GM23338 (cell line): ENCODE data around the gene AACS. TPM values are rescaled to one million over a fixed set of nuclear protein-coding genes. Genes with fewer than 3 reads are reported as not detected.

Source experiments
- ATAC-seq: fragments of 200-7000 bp; cut with Tn5 transposase; 3 replicates; pipeline ENCODE4 v1.9.1; 2020
- DNase-seq: peaks from one replicate; pipeline ENCODE4 v3.0.0-alpha.2; 2015; ENCODE audit warnings: low spot score
- H2AFZ ChIP-seq: fragments of 200-600 bp; sonication (generic); 2 replicates; pipeline ENCODE4 v1.8.0; 2016; ENCODE audit warnings: antibody characterized with exemption, mild to moderate bottlenecking, moderate library complexity
- H3F3A ChIP-seq: fragments of 200-600 bp; sonication (generic); replicated peaks from 2 replicates; pipeline ENCODE4 v1.8.0; 2017; ENCODE audit warnings: antibody characterized with exemption, mixed run types, low read depth
- H3K27ac ChIP-seq: fragments of 200-600 bp; sonication (generic); 2 replicates; pipeline ENCODE4 v1.6.1; 2016; ENCODE audit warnings: low read depth
- H3K27me3 ChIP-seq: fragments of 200-600 bp; sonication (generic); 2 replicates; pipeline ENCODE4 v1.8.0; 2016; ENCODE audit warnings: mild to moderate bottlenecking, mixed run types, moderate library complexity; ENCODE audit not compliant: insufficient read depth
- H3K36me3 ChIP-seq: fragments of 200-600 bp; sonication (generic); 2 replicates; pipeline ENCODE4 v1.8.0; 2016; ENCODE audit warnings: mild to moderate bottlenecking; ENCODE audit not compliant: insufficient read depth
- H3K4me1 ChIP-seq: fragments of 200-600 bp; sonication (generic); 2 replicates; pipeline ENCODE4 v1.8.0; 2016; ENCODE audit warnings: mild to moderate bottlenecking, moderate library complexity; ENCODE audit not compliant: insufficient read depth
- H3K4me2 ChIP-seq: fragments of 200-600 bp; sonication (generic); 2 replicates; pipeline ENCODE4 v1.7.1; 2017; ENCODE audit warnings: mixed run types
- H3K4me3 ChIP-seq: fragments of 200-600 bp; sonication (generic); 2 replicates; pipeline ENCODE4 v1.6.1; 2016; ENCODE audit warnings: mixed run types
- H3K79me2 ChIP-seq: fragments of 200-600 bp; sonication (generic); replicated peaks from 2 replicates; pipeline ENCODE4 v1.8.0; 2017; ENCODE audit warnings: mild to moderate bottlenecking; ENCODE audit not compliant: insufficient read depth
- H3K9me2 ChIP-seq: fragments of 200-600 bp; sonication (generic); 2 replicates; pipeline ENCODE4 v1.8.0; 2017; ENCODE audit not compliant: insufficient read depth
- H4K20me1 ChIP-seq: fragments of 200-600 bp; sonication (generic); replicated peaks from 2 replicates; pipeline ENCODE4 v1.8.0; 2017; ENCODE audit warnings: mild to moderate bottlenecking; ENCODE audit not compliant: insufficient read depth
- H3K27ac Mint-ChIP-seq: 2 replicates; pipeline ENCODE4 v1.8.0; 2020; ENCODE audit warnings: inconsistent platforms, mild to moderate bottlenecking, moderate library complexity, mixed read lengths
- H3K27me3 Mint-ChIP-seq: 3 replicates; pipeline ENCODE4 v1.8.0; 2022; ENCODE audit warnings: low read depth, mild to moderate bottlenecking, moderate library complexity, mixed read lengths, inconsistent platforms; ENCODE audit not compliant: insufficient read depth, poor library complexity
- H3K36me3 Mint-ChIP-seq: 3 replicates; pipeline ENCODE4 v1.8.0; 2021; ENCODE audit warnings: low read depth, mild to moderate bottlenecking, inconsistent platforms, moderate library complexity, mixed read lengths
- H3K4me1 Mint-ChIP-seq: 3 replicates; pipeline ENCODE4 v1.8.0; 2020; ENCODE audit warnings: mild to moderate bottlenecking, inconsistent platforms, mixed read lengths
- H3K4me3 Mint-ChIP-seq: 3 replicates; pipeline ENCODE4 v1.8.0; 2021; ENCODE audit warnings: moderate library complexity, mild to moderate bottlenecking, inconsistent platforms, mixed read lengths
- H3K9me3 Mint-ChIP-seq: 3 replicates; pipeline ENCODE4 v1.8.0; 2020; ENCODE audit warnings: moderate library complexity, mild to moderate bottlenecking, inconsistent platforms, mixed read lengths
- CREB1 ChIP-seq: fragments of 250-450 bp; sonication (Bioruptor Pico); IDR thresholded peaks from 2 replicates; pipeline ENCODE4 v1.5.0; 2020; ENCODE audit warnings: low read depth, mild to moderate bottlenecking, moderate library complexity
- CTCF ChIP-seq, 2 experiments: fragments of 200-600 bp in 1 of 2; sonication (generic) in 1 of 2; conservative IDR thresholded peaks; 2 replicates each; pipeline versions ENCODE4 v1.5.1 to v1.6.1; 2016 to 2017; ENCODE audit warnings: antibody characterized with exemption in 2 of 2, low read depth in 2 of 2, mild to moderate bottlenecking in 2 of 2, moderate library complexity in 1 of 2
- ETS1 ChIP-seq: IDR thresholded peaks from 2 replicates; pipeline ENCODE4 v1.6.1; 2016; ENCODE audit warnings: antibody characterized with exemption
- EZH2 ChIP-seq: fragments of 200-600 bp; sonication (generic); IDR thresholded peaks from one replicate; pipeline ENCODE4 v1.8.0; 2017; ENCODE audit warnings: antibody characterized with exemption, mild to moderate bottlenecking, low read depth; ENCODE audit not compliant: unreplicated experiment
- EZH2phosphoT487 ChIP-seq: fragments of 200-600 bp; sonication (generic); IDR thresholded peaks from one replicate; pipeline ENCODE4 v1.8.1; 2018; ENCODE audit warnings: antibody characterized with exemption; ENCODE audit not compliant: unreplicated experiment
- JUNB ChIP-seq: IDR thresholded peaks from one replicate; pipeline ENCODE4 v1.6.1; 2016; ENCODE audit warnings: antibody characterized with exemption; ENCODE audit not compliant: unreplicated experiment
- NANOG ChIP-seq: IDR thresholded peaks from 2 replicates; pipeline ENCODE4 v1.6.1; 2016; ENCODE audit warnings: antibody characterized with exemption, borderline replicate concordance
- POLR2AphosphoS5 ChIP-seq: IDR thresholded peaks from 2 replicates; pipeline ENCODE4 v1.6.1; 2016; ENCODE audit warnings: antibody characterized with exemption, low read depth
- REST ChIP-seq: IDR thresholded peaks from one replicate; pipeline ENCODE4 v1.6.1; 2018; ENCODE audit warnings: antibody characterized with exemption; ENCODE audit not compliant: unreplicated experiment
- STAT1 ChIP-seq: IDR thresholded peaks from one replicate; pipeline ENCODE4 v1.6.1; 2016; ENCODE audit warnings: antibody characterized with exemption; ENCODE audit not compliant: unreplicated experiment
- ZNF114 ChIP-seq: fragments of 250-450 bp; sonication (Bioruptor Pico); IDR thresholded peaks from 2 replicates; pipeline ENCODE4 v1.5.0; 2020; ENCODE audit warnings: mild to moderate bottlenecking, moderate library complexity
- ZNF331 ChIP-seq: fragments of 250-450 bp; sonication (Bioruptor Pico); IDR thresholded peaks from 2 replicates; pipeline ENCODE4 v1.5.0; 2020; ENCODE audit warnings: low read depth, mild to moderate bottlenecking, moderate library complexity
- ZNF462 ChIP-seq: fragments of 250-450 bp; sonication (Bioruptor Pico); IDR thresholded peaks from 2 replicates; pipeline ENCODE4 v1.5.0; 2020; ENCODE audit warnings: mild to moderate bottlenecking, moderate library complexity
- polyA plus RNA-seq: library from polyadenylated mRNA; unstranded; fragments of >200 nt; fragmentation: Nextera tagmentation; extraction: Ambion mirVana; gene quantifications from 2 replicates; pipeline ENCODE4 v1.2.1, GENCODE V29; 2016
- total RNA-seq: library from RNA; depleted of rRNA; stranded (reverse); fragments of >200 nt; shearing (Covaris generic); gene quantifications from 2 replicates; pipeline ENCODE4 v1.2.3, GENCODE V29; 2014

The AACS gene
- total and polyA plus RNA-seq, 2 experiments from 2014 or later, result 31.1 to 64.4 TPM

- H3K4me2 ChIP-seq, result no peak overlapping the region
- no peak overlapping the region for H2AFZ ChIP-seq
- Mint-ChIP-seq H3K36me3 (peaks cover 34% of the 10 kb centered on the region), H3K4me3 (no peak overlapping the region), H3K4me1 (peaks cover 10% of the 10 kb centered on the region), H3K27me3 (peaks cover 2% of the 10 kb centered on the region), H3K9me3 (peaks cover 3% of the 10 kb centered on the region; the same call in 2 of the 3 replicates), H3K27ac (peak overlapping the region; percentile 32)
- H3F3A ChIP-seq, result no peaks in the 10 kb centered on the region
- H4K20me1 ChIP-seq, result peaks cover 2% of the 10 kb centered on the region
- no peaks in the 10 kb centered on the region for H3K9me2 ChIP-seq
- no peak for TF ChIP-seq JUNB
- no peak for TF ChIP-seq ZNF331 (CRISPR knock-in tag)
- TF ChIP-seq POLR2AphosphoS5, result no peak
- no peak for TF ChIP-seq EZH2phosphoT487
- TF ChIP-seq CREB1 (CRISPR knock-in tag), result no peak
- TF ChIP-seq ZNF114 (CRISPR knock-in tag), result no peak
- TF ChIP-seq ETS1, result no peak
- TF ChIP-seq NANOG, result no peak
- no peak for TF ChIP-seq STAT1
- no peak for TF ChIP-seq ZNF462 (CRISPR knock-in tag)
- TF ChIP-seq EZH2, result no peak
- no peak for TF ChIP-seq CTCF (conservative IDR thresholded peaks at IDR 0.05; ENCODE audit: low read depth in 2 of 2)
- no peak for TF ChIP-seq REST
- no peak overlapping the region for H3K4me3 ChIP-seq
- H3K27ac ChIP-seq, result peak overlapping the region; percentile 69
- DNase-seq, result no peak
- no peaks in the 10 kb centered on the region for H3K4me1 ChIP-seq
- H3K27me3 ChIP-seq, result no peaks in the 10 kb centered on the region
- H3K36me3 ChIP-seq, result peaks cover 18% of the 10 kb centered on the region; the same call in 1 of the 2 replicates
- ATAC-seq, result no peak
- H3K79me2 ChIP-seq, result no peaks in the 10 kb centered on the region
Measured at GRCh38 chr12:125111403-125111802, 46.2 kb downstream of the AACS start.
